Right ventricle myocardium superior (tissue), 1 donor: Measurements from ENCODE around the gene ILF3. TPM values are rescaled to one million over a fixed set of nuclear protein-coding genes. Genes with fewer than 3 reads are reported as not detected.

Source experiments
- ATAC-seq: fragments of 200-7000 bp; cut with Tn5 transposase; one replicate; pipeline ENCODE4 v1.9.1; 2020; ENCODE audit warnings: mild to moderate bottlenecking; ENCODE audit not compliant: poor library complexity
- DNase-seq: peaks from one replicate; pipeline ENCODE4 v3.0.0-alpha.2; 2020
- intact Hi-C: fragments of 100-400 bp; cut with DNase I; formaldehyde crosslinking; loops from one replicate; pipeline ENCODE4 v1.11.2; 2022
- long read RNA-seq: library from polyadenylated mRNA; unstranded; transcript quantifications from one replicate; pipeline ENCODE4 v2.0.0, GENCODE V29; 2021
- total RNA-seq: library from RNA; stranded (reverse); fragmentation: NEBNext Ultra II Directional; extraction: Animal tissue kit (Norgen Biotek cat#: 25700); gene quantifications from one replicate; pipeline ENCODE4 v1.2.1, GENCODE V29; 2021
- donor health status: DM: no; HTN: yes; CAD: no; lungs with severe emphysema.

The ILF3 gene
- total RNA-seq, result 91.7 TPM
- long read RNA-seq, full-length matches to known transcripts, result 27 of 115 reads
- long read RNA-seq, partial matches to known transcripts, result 70 of 115 reads
- long read RNA-seq, other reads (novel, unspliced or antisense), result 18 of 115 reads

- peak; percentile 100 for DNase-seq
- ATAC-seq, result peak; percentile 94
- intact Hi-C loops, result no loop called here
Observed at GRCh38 chr19:10653732-10654609, at the start of gene ILF3. Gene ILF3, plus strand, starts transcription at chr19:10654346. Its CDS starts 16,260 bp downstream, at chr19:10670606.

- DNase-seq, result peak; percentile 57
- intact Hi-C loops, result no loop called here
- ATAC-seq, result no peak
Observed at GRCh38 chr19:10604460-10604980, 49.6 kb upstream of the ILF3 start.

- intact Hi-C loops, result no loop called here
- no peak for ATAC-seq
- DNase-seq, result no peak
Observed at GRCh38 chr19:10611907-10612306, 42.2 kb upstream of the ILF3 start.

GRCh38 chr19:10612499-10613119 lies 41.5 kb upstream of the ILF3 start:
- DNase-seq (peak; percentile 90), ATAC-seq (peak; percentile 98)
- intact Hi-C loops, result no loop called here

GRCh38 chr19:10615429-10616023 lies 38.6 kb upstream of the ILF3 start:
- DNase-seq (no peak), ATAC-seq (no peak)
- intact Hi-C loops, result no loop called here

GRCh38 chr19:10617409-10618121 lies 36.6 kb upstream of the ILF3 start:
- no peak for DNase-seq
- intact Hi-C loops, result no loop called here
- no peak for ATAC-seq

GRCh38 chr19:10618846-10619245 lies 35.3 kb upstream of the ILF3 start:
- no peak for ATAC-seq

GRCh38 chr19:10620786-10621185 lies 33.4 kb upstream of the ILF3 start:
- DNase-seq, result no peak
- intact Hi-C loops, result no loop called here
- no peak for ATAC-seq

More at GRCh38 chr19:10618846-10619245, 35.3 kb upstream of the ILF3 start:
- intact Hi-C loops, result no loop called here
- no peak for DNase-seq

GRCh38 chr19:10621966-10622365 lies 32.2 kb upstream of the ILF3 start:
- no peak for DNase-seq
- ATAC-seq, result no peak
- intact Hi-C loops, result no loop called here

GRCh38 chr19:10624585-10624984 lies 29.6 kb upstream of the ILF3 start:
- intact Hi-C loops, result no loop called here
- ATAC-seq (no peak), DNase-seq (no peak)

GRCh38 chr19:10625003-10625761 lies 29.0 kb upstream of the ILF3 start, which contains the start of gene SLC44A2:
Gene SLC44A2, plus strand, starts transcription at chr19:10625553. Its CDS starts 81 bp downstream, at chr19:10625634.
- DNase-seq, result peak; percentile 87

GRCh38 chr19:10625762-10626138 lies 28.4 kb upstream of the ILF3 start:
- DNase-seq (no peak), ATAC-seq (peak; percentile 19)
- intact Hi-C loops, result no loop called here

More at GRCh38 chr19:10625003-10625761, 29.0 kb upstream of the ILF3 start, which contains the start of gene SLC44A2:
- ATAC-seq, result peak; percentile 98
- intact Hi-C loops, result no loop called here

GRCh38 chr19:10631874-10632273 lies 22.3 kb upstream of the ILF3 start:
- intact Hi-C loops, result no loop called here
- ATAC-seq (no peak), DNase-seq (no peak)

GRCh38 chr19:10634430-10634829 lies 19.7 kb upstream of the ILF3 start:
- no peak for ATAC-seq
- intact Hi-C loops, result no loop called here
- no peak for DNase-seq

GRCh38 chr19:10634963-10635362 lies 19.2 kb upstream of the ILF3 start:
- intact Hi-C loops, result no loop called here
- DNase-seq (no peak), ATAC-seq (no peak)

GRCh38 chr19:10636304-10636972 lies 17.7 kb upstream of the ILF3 start:
- DNase-seq (no peak), ATAC-seq (no peak)
- intact Hi-C loops, result no loop called here

- DNase-seq (no peak), ATAC-seq (no peak)
- intact Hi-C loops, result no loop called here
Observed at GRCh38 chr19:10637894-10638293, 16.3 kb upstream of the ILF3 start.
